GM12878 (cell line): ENCODE data around the gene CYB5R3. TPM values are rescaled to one million over a fixed set of nuclear protein-coding genes. Genes with fewer than 3 reads are reported as not detected.

Experiments
- ASH2L ChIP-seq: fragments of 300-600, 200-600 bp; sonication (generic); IDR thresholded peaks from 2 replicates; pipeline ENCODE4 v1.6.1; 2017; ENCODE audit warnings: low read depth, mild to moderate bottlenecking, borderline replicate concordance
- BACH1 ChIP-seq: fragments of 450-650 bp; IDR thresholded peaks from 2 replicates; pipeline ENCODE4 v1.6.1; 2017; ENCODE audit warnings: mild to moderate bottlenecking, borderline replicate concordance
- CBFB ChIP-seq: IDR thresholded peaks from 2 replicates; pipeline ENCODE4 v1.6.1; 2016; ENCODE audit warnings: antibody characterized with exemption, low read depth
- CHD4 ChIP-seq: fragments of 200-600 bp; sonication (generic); IDR thresholded peaks from 2 replicates; pipeline ENCODE4 v1.6.1; 2016; ENCODE audit warnings: mild to moderate bottlenecking
- CUX1 ChIP-seq: IDR thresholded peaks from 2 replicates; pipeline ENCODE4 v1.6.1; 2012; ENCODE audit warnings: improper control_type of control experiment, low read depth, low read length; ENCODE audit not compliant: insufficient replicate concordance
- E2F8 ChIP-seq: fragments of 450-650 bp; IDR thresholded peaks from 2 replicates; pipeline ENCODE4 v1.6.1; 2018; ENCODE audit warnings: mild to moderate bottlenecking, low read depth, moderate library complexity; ENCODE audit not compliant: partially characterized antibody
- EED ChIP-seq: sonication (generic); IDR thresholded peaks from 2 replicates; pipeline ENCODE4 v1.6.1; 2016; ENCODE audit warnings: antibody characterized with exemption, low read depth
- EP300 ChIP-seq, 2 experiments: fragments of 150-350 bp in 1 of 2; IDR thresholded peaks; 2 replicates each; pipeline ENCODE4 v1.6.1; 2011 to 2012; ENCODE audit warnings: low read depth in 2 of 2, low read length in 2 of 2, borderline replicate concordance in 1 of 2, improper control_type of control experiment in 1 of 2, inconsistent platforms in 1 of 2; ENCODE audit not compliant: control insufficient read depth in 1 of 2
- HSF1 ChIP-seq: fragments of 150-350 bp; IDR thresholded peaks from 2 replicates; pipeline ENCODE4 v1.6.1; 2014; ENCODE audit warnings: mild to moderate bottlenecking, low read depth, low read length
- IKZF1 ChIP-seq: fragments of 450-650 bp; conservative IDR thresholded peaks from 2 replicates; pipeline ENCODE4 v1.6.1; 2017; ENCODE audit warnings: antibody characterized with exemption, mild to moderate bottlenecking
- IKZF2 ChIP-seq, 2 experiments: fragments of 450-650 bp; IDR thresholded peaks; 2 replicates each; pipeline ENCODE4 v1.6.1; 2017; ENCODE audit warnings: mild to moderate bottlenecking in 2 of 2, moderate library complexity in 2 of 2
- NFIC ChIP-seq: IDR thresholded peaks from 2 replicates; pipeline ENCODE4 v1.6.1; 2012; ENCODE audit warnings: low read depth, mild to moderate bottlenecking, inconsistent platforms, low read length, moderate library complexity
- NFXL1 ChIP-seq: fragments of 450-650 bp; IDR thresholded peaks from 2 replicates; pipeline ENCODE4 v1.6.1; 2017; ENCODE audit warnings: antibody characterized with exemption, mild to moderate bottlenecking, borderline replicate concordance
- POU2F2 ChIP-seq: IDR thresholded peaks from 3 replicates; pipeline ENCODE4 v1.6.1; 2011; ENCODE audit warnings: low read depth, mild to moderate bottlenecking, low read length, borderline replicate concordance
- SMAD5 ChIP-seq: IDR thresholded peaks from 2 replicates; pipeline ENCODE4 v1.6.1; 2016; ENCODE audit warnings: antibody characterized with exemption, low read depth
- SREBF2 ChIP-seq: IDR thresholded peaks from 2 replicates; pipeline ENCODE4 v1.6.1; 2012; ENCODE audit warnings: mild to moderate bottlenecking, low read length
- STAT3 ChIP-seq: IDR thresholded peaks from 2 replicates; pipeline ENCODE4 v1.6.1; 2011; ENCODE audit warnings: low read depth, low read length, improper control_type of control experiment
- TCF7 ChIP-seq: IDR thresholded peaks from 2 replicates; pipeline ENCODE4 v1.6.1; 2014; ENCODE audit warnings: antibody characterized with exemption, borderline replicate concordance
- ZBED1 ChIP-seq: IDR thresholded peaks from 2 replicates; pipeline ENCODE4 v1.6.1; 2016; ENCODE audit warnings: borderline replicate concordance
- ZNF24 ChIP-seq: fragments of 450-650 bp; IDR thresholded peaks from 2 replicates; pipeline ENCODE4 v1.6.1; 2017; ENCODE audit warnings: antibody characterized with exemption, mild to moderate bottlenecking
- polyA plus RNA-seq, 11 experiments: library from polyadenylated mRNA; depleted of rRNA in 4 of 11; unstranded in 6 of 11; stranded (reverse) in 5 of 11; fragments of >200 nt; fragmentation: Nextera tagmentation in 4 of 11; fragmentation: Illumina TruSeq in 1 of 11; extraction: Ambion mirVana in 4 of 11; extraction: Trizol in 1 of 11; gene quantifications; 1 replicate in 1 of 11; 2 replicates in 10 of 11; pipeline versions ENCODE4 v1.2.1 to v1.2.3, GENCODE V29; 2011 to 2016; ENCODE audit warnings: inconsistent platforms in 2 of 11, missing spikeins in 2 of 11, low read depth in 1 of 11
- total RNA-seq, 4 experiments: library from RNA; depleted of rRNA in 3 of 4; stranded (reverse); fragments of >200 nt in 3 of 4; fragmentation: Illumina TruSeq in 1 of 4; extraction: Trizol in 1 of 4; gene quantifications; 2 replicates each; pipeline versions ENCODE4 v1.2.1 to v1.2.3, GENCODE V29; 2013 to 2021

The CYB5R3 gene
- total and polyA plus RNA-seq, 10 of the 15 experiments (the other 5 are each of a cell fraction or from before 2014, with no cell fraction given) = 2.0 to 119 (median 67.8) TPM

GRCh38 chr22:42615092-42615859 is 33.9 kb downstream of the CYB5R3 start (continued):
- TF ChIP-seq E2F8 = peak; percentile 30
- no peak for TF ChIP-seq SREBF2
- TF ChIP-seq CBFB = peak; percentile 100
- peak; percentile 77; the same call in 1 of the 2 replicates for TF ChIP-seq IKZF1
- TF ChIP-seq TCF7 = peak; percentile 85
- peak; percentile 100 for TF ChIP-seq ZBED1
- TF ChIP-seq EP300 (IDR thresholded peaks at IDR 0.05; ENCODE audit: borderline replicate concordance in 1 of 2, control insufficient read depth in 1 of 2, low read depth in 2 of 2, low read length in 2 of 2) = peak in 1 of 2 experiments; percentile 59; a peak in 2 of 4 replicates
- TF ChIP-seq EED = peak; percentile 92
- peak; percentile 71 for TF ChIP-seq CUX1
- peak; percentile 73 to 91 for TF ChIP-seq IKZF2 (IDR thresholded peaks at IDR 0.05)
- 0 out of 2 replicates have a peak, but pooled peaks have one; percentile 27 for TF ChIP-seq STAT3
- TF ChIP-seq NFXL1 = no peak
- no peak; the same call in 1 of the 2 replicates for TF ChIP-seq HSF1
- no peak for TF ChIP-seq ASH2L
- TF ChIP-seq NFIC = peak; percentile 98
- TF ChIP-seq BACH1 = peak; percentile 100
- TF ChIP-seq CHD4 = no peak
- peak; percentile 100 for TF ChIP-seq SMAD5
- peak; percentile 100 for TF ChIP-seq POU2F2
- TF ChIP-seq ZNF24 = peak; percentile 76
